Right lobe of liver (tissue), 6 donors: ENCODE measurements around the gene MAD2L1BP. TPM values are rescaled to one million over a fixed set of nuclear protein-coding genes. Genes with fewer than 3 reads are reported as not detected.

Source experiments
- ATAC-seq, 4 donors: fragments of 200-7000 bp; cut with Tn5 transposase; one replicate each; pipeline ENCODE4 v1.9.1; 2020; ENCODE audit warnings: mild to moderate bottlenecking in 4 of 4, moderate library complexity in 4 of 4
- DNase-seq, 3 donors: peaks; one replicate each; pipeline ENCODE4 v3.0.0-alpha.2; 2020
- H3K27ac ChIP-seq, 3 donors: fragments of 200-600 bp; one replicate each; pipeline ENCODE4 v1.8.0; 2022
- H3K27me3 ChIP-seq, 2 donors: fragments of 200-600 bp; one replicate each; pipeline ENCODE4 v1.8.0; 2022
- H3K36me3 ChIP-seq, 4 donors: fragments of 200-600 bp; sonication (generic) in 1 of 4; one replicate each; pipeline versions ENCODE4 v1.5.1 to v1.8.0; 2017 to 2022; ENCODE audit warnings: control low read depth in 1 of 4
- H3K4me1 ChIP-seq, 4 donors: fragments of 200-600 bp; sonication (generic) in 1 of 4; one replicate each; pipeline versions ENCODE4 v1.5.1 to v1.8.0; 2017 to 2022; ENCODE audit warnings: control low read depth in 1 of 4
- H3K4me3 ChIP-seq, 3 donors: fragments of 200-600 bp; one replicate each; pipeline ENCODE4 v1.8.0; 2022
- H3K9me3 ChIP-seq, 4 donors: fragments of 200-600 bp; sonication (generic) in 1 of 4; one replicate each; pipeline versions ENCODE4 v1.5.1 to v1.8.0; 2017 to 2022; ENCODE audit warnings: control low read depth in 1 of 4
- POLR2A ChIP-seq: fragments of 450-650 bp; IDR thresholded peaks from one replicate; pipeline ENCODE4 v1.6.1; 2017; ENCODE audit warnings: antibody characterized with exemption, mild to moderate bottlenecking
- WGBS: methylation state at CpG from one replicate; pipeline ENCODE4 v1.1.6; 2018; ENCODE audit warnings: low coverage, low lambda C conversion rate; ENCODE audit not compliant: insufficient coverage; ENCODE audit errors: missing lambda C conversion rate; 5-methylcytosine and 5-hydroxymethylcytosine counted together
- intact Hi-C, 2 donors: fragments of 100-400 bp; cut with DNase I; formaldehyde crosslinking; loops; one replicate each; pipeline versions ENCODE4 v1.11.2 to v1.14.1; 2022
- total RNA-seq, 6 experiments: library from RNA; depleted of rRNA in 2 of 6; stranded (reverse); fragments of >200 nt in 2 of 6; fragmentation: NEBNext Ultra II Directional in 3 of 6; extraction: Animal tissue kit (Norgen Biotek cat#: 25700) in 3 of 6; gene quantifications; one replicate each; pipeline versions ENCODE4 v1.1.0 to v1.2.4, GENCODE V29; 2016 to 2023
- TF ChIP-seq, protein P1 (sequence below), 4 donors: fragments of 200-600 bp in 3 of 4; fragments of 450-650 bp in 1 of 4; IDR thresholded peaks; one replicate each; pipeline versions ENCODE4 v1.5.1 to v1.8.0; 2016 to 2022; ENCODE audit warnings: antibody characterized with exemption in 4 of 4, mild to moderate bottlenecking in 2 of 4
- donor health status: DM: no; HTN: yes; CAD: no.
- donor health status: DM: no; HTN: no; CAD: no.
- donor health status: DM: no; HTN: no; CAD: no.
- donor health status: DM: no; HTN: yes; CAD: no.
- donor health status: DM: no; HTN: yes; CAD: no.

Gene MAD2L1BP
- total RNA-seq, 6 experiments from 2014 or later = 11.7 to 31.7 (median 14.6) TPM

GRCh38 chr6:43621078-43621835 lies 14.4 kb upstream of the MAD2L1BP start:
- no peaks in the 10 kb centered on the region for H3K27me3 ChIP-seq
- H3K36me3 ChIP-seq = peaks cover 0 to 53% (median 35%) of the 10 kb centered on the region in 4 donors
- TF ChIP-seq, protein P1, sequence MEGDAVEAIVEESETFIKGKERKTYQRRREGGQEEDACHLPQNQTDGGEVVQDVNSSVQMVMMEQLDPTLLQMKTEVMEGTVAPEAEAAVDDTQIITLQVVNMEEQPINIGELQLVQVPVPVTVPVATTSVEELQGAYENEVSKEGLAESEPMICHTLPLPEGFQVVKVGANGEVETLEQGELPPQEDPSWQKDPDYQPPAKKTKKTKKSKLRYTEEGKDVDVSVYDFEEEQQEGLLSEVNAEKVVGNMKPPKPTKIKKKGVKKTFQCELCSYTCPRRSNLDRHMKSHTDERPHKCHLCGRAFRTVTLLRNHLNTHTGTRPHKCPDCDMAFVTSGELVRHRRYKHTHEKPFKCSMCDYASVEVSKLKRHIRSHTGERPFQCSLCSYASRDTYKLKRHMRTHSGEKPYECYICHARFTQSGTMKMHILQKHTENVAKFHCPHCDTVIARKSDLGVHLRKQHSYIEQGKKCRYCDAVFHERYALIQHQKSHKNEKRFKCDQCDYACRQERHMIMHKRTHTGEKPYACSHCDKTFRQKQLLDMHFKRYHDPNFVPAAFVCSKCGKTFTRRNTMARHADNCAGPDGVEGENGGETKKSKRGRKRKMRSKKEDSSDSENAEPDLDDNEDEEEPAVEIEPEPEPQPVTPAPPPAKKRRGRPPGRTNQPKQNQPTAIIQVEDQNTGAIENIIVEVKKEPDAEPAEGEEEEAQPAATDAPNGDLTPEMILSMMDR (IDR thresholded peaks at IDR 0.05) = no peak
- TF ChIP-seq POLR2A = no peak

GRCh38 chr6:43621836-43622180 lies 13.8 kb upstream of the MAD2L1BP start:
- Histone ChIP-seq H3K36me3 (peaks cover 0 to 53% (median 35%) of the 10 kb centered on the region in 4 donors), H3K4me1 (peaks cover 0 to 2% (median under 1%) of the 10 kb centered on the region in 4 donors), H3K4me3 (no peak overlapping the region), H3K27ac (no peak overlapping the region), H3K27me3 (no peaks in the 10 kb centered on the region), H3K9me3 (no peaks in the 10 kb centered on the region)
- intact Hi-C loops = no loop called here
- TF ChIP-seq POLR2A = no peak
- TF ChIP-seq, protein P1 (IDR thresholded peaks at IDR 0.05) = no peak
- ATAC-seq = no peak
- no peak for DNase-seq
- WGBS = 98% methylated on average over 8 of the region's 10 CpGs

More at GRCh38 chr6:43621078-43621835, 14.4 kb upstream of the MAD2L1BP start:
- intact Hi-C loops = no loop called here
- no peaks in the 10 kb centered on the region for H3K9me3 ChIP-seq
- no peak overlapping the region for H3K4me3 ChIP-seq
- ATAC-seq (peak in 1 of 4 donors; percentile 11), DNase-seq (no peak)
- 92% methylated on average over 4 of the region's 12 CpGs for WGBS
- no peak overlapping the region for H3K27ac ChIP-seq
- no peaks in the 10 kb centered on the region for H3K4me1 ChIP-seq

GRCh38 chr6:43622541-43622940 lies 13.1 kb upstream of the MAD2L1BP start:
- H3K27me3 ChIP-seq = no peaks in the 10 kb centered on the region
- ATAC-seq = no peak
- DNase-seq = no peak
- no peaks in the 10 kb centered on the region for H3K9me3 ChIP-seq
- intact Hi-C loops = no loop called here
- H3K36me3 ChIP-seq = peaks cover 0 to 53% (median 35%) of the 10 kb centered on the region in 4 donors
- H3K4me1 ChIP-seq = peaks cover 0 to 9% (median 4%) of the 10 kb centered on the region in 4 donors
- TF ChIP-seq, protein P1 (IDR thresholded peaks at IDR 0.05) = no peak
- no peak for TF ChIP-seq POLR2A
- H3K27ac ChIP-seq = no peak overlapping the region
- H3K4me3 ChIP-seq = no peak overlapping the region
- 91% methylated on average over 9 of the region's 10 CpGs for WGBS

- no peaks in the 10 kb centered on the region for H3K27me3 ChIP-seq
- no peak overlapping the region for H3K4me3 ChIP-seq
- H3K9me3 ChIP-seq = no peaks in the 10 kb centered on the region
- ATAC-seq (no peak), DNase-seq (no peak)
- no peak overlapping the region for H3K27ac ChIP-seq
- intact Hi-C loops = no loop called here
- TF ChIP-seq, protein P1 (IDR thresholded peaks at IDR 0.05) = no peak
- TF ChIP-seq POLR2A = no peak
- WGBS = 98% methylated on average over 6 of the region's 12 CpGs
- H3K4me1 ChIP-seq = peaks cover 0 to 15% (median 7%) of the 10 kb centered on the region in 4 donors
- H3K36me3 ChIP-seq = peaks cover 0 to 53% (median 35%) of the 10 kb centered on the region in 4 donors
Observed at GRCh38 chr6:43623880-43624785, 11.5 kb upstream of the MAD2L1BP start.
